GM12872 (cell line): ENCODE measurements around the gene DYRK1B.

Source experiments
- TF ChIP-seq, protein P1 (sequence below): IDR thresholded peaks from 3 replicates; pipeline ENCODE4 v1.5.1; 2011; ENCODE audit warnings: low read depth, mild to moderate bottlenecking, low read length, moderate library complexity; ENCODE audit not compliant: insufficient read depth

The DYRK1B gene

GRCh38 chr19:39813264-39813993 lies 20.5 kb downstream of the DYRK1B start:
- TF ChIP-seq, protein P1, sequence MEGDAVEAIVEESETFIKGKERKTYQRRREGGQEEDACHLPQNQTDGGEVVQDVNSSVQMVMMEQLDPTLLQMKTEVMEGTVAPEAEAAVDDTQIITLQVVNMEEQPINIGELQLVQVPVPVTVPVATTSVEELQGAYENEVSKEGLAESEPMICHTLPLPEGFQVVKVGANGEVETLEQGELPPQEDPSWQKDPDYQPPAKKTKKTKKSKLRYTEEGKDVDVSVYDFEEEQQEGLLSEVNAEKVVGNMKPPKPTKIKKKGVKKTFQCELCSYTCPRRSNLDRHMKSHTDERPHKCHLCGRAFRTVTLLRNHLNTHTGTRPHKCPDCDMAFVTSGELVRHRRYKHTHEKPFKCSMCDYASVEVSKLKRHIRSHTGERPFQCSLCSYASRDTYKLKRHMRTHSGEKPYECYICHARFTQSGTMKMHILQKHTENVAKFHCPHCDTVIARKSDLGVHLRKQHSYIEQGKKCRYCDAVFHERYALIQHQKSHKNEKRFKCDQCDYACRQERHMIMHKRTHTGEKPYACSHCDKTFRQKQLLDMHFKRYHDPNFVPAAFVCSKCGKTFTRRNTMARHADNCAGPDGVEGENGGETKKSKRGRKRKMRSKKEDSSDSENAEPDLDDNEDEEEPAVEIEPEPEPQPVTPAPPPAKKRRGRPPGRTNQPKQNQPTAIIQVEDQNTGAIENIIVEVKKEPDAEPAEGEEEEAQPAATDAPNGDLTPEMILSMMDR, result no peak

- TF ChIP-seq, protein P1, result no peak
Measured at GRCh38 chr19:39811064-39811463, 22.9 kb downstream of the DYRK1B start.

DNA sequence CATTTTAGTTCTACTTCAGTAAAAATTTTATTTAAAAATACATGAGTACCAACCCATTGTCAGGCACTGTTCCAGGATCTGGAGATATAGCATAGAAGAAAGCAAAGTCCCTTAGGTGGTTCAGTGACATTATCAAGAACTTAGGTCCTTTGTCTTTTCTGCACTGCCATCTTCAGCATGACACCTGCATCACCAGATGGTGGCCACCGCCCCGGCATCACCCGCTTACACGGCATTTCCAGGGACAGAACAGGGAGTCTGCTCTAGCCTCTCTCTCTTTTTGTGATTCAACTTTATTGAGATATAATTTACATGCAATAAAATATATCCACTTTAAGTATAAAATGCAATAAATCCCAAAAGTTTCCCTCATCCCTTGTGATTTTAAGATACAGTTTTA lies 23.5 kb downstream of the DYRK1B start:
- TF ChIP-seq, protein P1, result no peak

DNA sequence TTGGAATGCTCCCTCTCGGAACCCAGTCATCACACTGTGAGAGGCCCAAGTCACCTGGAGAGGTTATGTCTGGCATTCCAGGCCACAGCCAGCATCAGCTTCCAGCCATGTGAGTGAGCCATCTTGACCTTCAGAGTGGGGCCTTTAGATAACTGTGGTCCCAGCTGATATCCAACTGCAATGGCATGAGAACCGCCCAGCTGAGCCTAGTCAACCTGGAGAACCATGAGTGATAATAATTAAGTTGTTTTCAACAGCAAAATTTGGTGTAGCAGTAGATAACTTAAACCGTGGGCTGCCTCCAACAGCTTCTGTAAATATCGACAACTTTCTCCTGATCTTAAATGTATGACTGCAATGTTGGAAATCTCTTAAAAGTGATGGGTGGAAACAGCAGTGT lies 24.6 kb downstream of the DYRK1B start:
- TF ChIP-seq, protein P1, result no peak

DNA sequence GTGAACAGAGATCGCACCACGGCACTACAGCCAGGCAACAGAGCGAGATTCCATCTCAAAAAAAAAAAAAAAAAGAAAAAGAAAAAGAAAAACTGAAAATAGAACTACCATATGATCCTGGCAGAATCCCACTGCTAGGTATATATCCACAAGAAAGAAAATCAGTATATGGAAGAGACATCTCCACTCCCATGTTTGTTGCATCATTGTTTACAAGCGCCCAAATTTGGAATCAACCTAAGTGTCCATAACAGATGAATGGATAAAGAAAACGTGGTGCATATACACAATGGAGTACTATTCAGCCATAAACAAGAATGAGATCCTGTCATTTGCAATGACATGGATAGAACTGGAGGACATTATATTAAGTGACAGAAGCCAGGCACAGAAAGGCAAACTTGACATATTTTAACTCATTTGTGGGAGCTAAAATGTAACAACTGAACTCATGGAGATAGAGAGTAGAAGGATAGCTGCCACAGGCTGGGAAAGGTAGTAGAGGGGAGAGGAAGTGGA lies 26.1 kb downstream of the DYRK1B start:
- TF ChIP-seq, protein P1, result no peak

DNA sequence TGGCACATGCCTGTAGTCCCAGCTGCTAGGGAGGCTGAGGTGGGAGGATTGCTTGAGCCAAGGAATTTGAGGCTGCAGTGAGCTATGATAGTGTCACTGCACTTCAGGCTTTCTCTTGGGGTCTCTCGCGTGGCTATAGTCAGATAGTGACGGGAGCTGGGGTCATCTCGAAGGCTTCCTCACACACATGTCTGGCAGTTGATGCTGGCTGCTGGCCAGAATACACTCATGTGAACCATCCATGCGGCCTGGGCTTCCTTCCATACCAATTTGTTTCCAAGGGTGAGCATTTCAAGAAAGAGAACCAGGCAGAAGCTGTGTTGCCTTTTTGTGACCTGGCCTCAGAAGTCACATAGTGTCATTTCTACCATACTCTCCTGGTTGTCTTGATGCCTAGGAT lies 28.9 kb downstream of the DYRK1B start:
- TF ChIP-seq, protein P1, result no peak

DNA sequence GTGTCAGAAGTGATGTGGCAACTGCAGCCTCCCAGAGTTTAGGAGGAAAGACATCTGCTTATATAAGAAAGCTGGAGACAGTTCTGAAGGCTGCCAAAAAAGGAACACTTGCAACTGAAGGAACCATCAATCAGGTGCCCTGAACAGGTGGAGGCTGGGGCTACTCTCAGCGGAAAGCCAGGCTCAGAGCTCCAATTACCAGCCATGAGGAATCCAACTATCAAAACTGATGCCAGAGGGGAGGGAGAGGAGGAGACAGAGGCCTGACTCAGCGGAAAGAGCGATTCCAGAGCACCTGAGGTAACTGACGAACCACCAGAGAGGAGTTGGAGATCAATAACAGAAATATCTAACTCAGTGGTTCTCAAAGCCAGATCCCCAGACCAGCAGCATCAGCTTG lies 31.0 kb downstream of the DYRK1B start:
- TF ChIP-seq, protein P1, result no peak
